IMR-90 (cell line): Measurements from ENCODE around the gene NOSTRIN.

Experiments
- CEBPB ChIP-seq: IDR thresholded peaks from 2 replicates; pipeline ENCODE4 v1.6.1; 2012; ENCODE audit warnings: low read depth, low read length, improper control_type of control experiment
- CTCF ChIP-seq: conservative IDR thresholded peaks from 2 replicates; pipeline ENCODE4 v1.5.1; 2012; ENCODE audit warnings: mild to moderate bottlenecking, low read depth, low read length, improper control_type of control experiment
- FOS ChIP-seq: fragments of 150-350 bp; IDR thresholded peaks from 2 replicates; pipeline ENCODE4 v1.6.1; 2016; ENCODE audit warnings: low read depth, low read length
- MAZ ChIP-seq: IDR thresholded peaks from 2 replicates; pipeline ENCODE4 v1.6.1; 2012; ENCODE audit warnings: low read depth, mild to moderate bottlenecking, low read length, improper control_type of control experiment, moderate library complexity, borderline replicate concordance
- POLR2A ChIP-seq: IDR thresholded peaks from 2 replicates; pipeline ENCODE4 v1.6.1; 2012; ENCODE audit warnings: mild to moderate bottlenecking, low read depth, low read length
- RAD21 ChIP-seq: IDR thresholded peaks from 2 replicates; pipeline ENCODE4 v1.6.1; 2012; ENCODE audit warnings: low read length, improper control_type of control experiment
- RCOR1 ChIP-seq: IDR thresholded peaks from 2 replicates; pipeline ENCODE4 v1.6.1; 2012; ENCODE audit warnings: mild to moderate bottlenecking, low read length, improper control_type of control experiment; ENCODE audit not compliant: insufficient replicate concordance
- SMC3 ChIP-seq: fragments of 150-350 bp; IDR thresholded peaks from 2 replicates; pipeline ENCODE4 v1.6.1; 2016; ENCODE audit warnings: low read depth, mild to moderate bottlenecking, antibody characterized with exemption, low read length, moderate library complexity
- USF2 ChIP-seq: fragments of 150-350 bp; IDR thresholded peaks from 2 replicates; pipeline ENCODE4 v1.6.1; 2017; ENCODE audit warnings: mild to moderate bottlenecking, antibody characterized with exemption, low read length, low read depth

GRCh38 chr2:168907940-168908662 lies 105.7 kb downstream of the NOSTRIN start:
- TF ChIP-seq POLR2A (no peak), CTCF (no peak), CEBPB (no peak), MAZ (no peak), RAD21 (no peak), FOS (no peak), SMC3 (no peak), RCOR1 (no peak), USF2 (no peak)
